A172 (cell line): ENCODE results near the gene SUFU. TPM values are rescaled to one million over a fixed set of nuclear protein-coding genes. Genes with fewer than 3 reads are reported as not detected.

Experiments
- DNase-seq: peaks from one replicate; pipeline ENCODE4 v3.0.0-alpha.2; 2015; ENCODE audit warnings: low spot score
- total RNA-seq: library from RNA; depleted of rRNA; stranded (reverse); fragments of >200 nt; shearing (Covaris generic); gene quantifications from 2 replicates; pipeline ENCODE4 v1.2.3, GENCODE V29; 2014

Gene SUFU
- total RNA-seq, 1 experiment from 2014 or later = 3.7 TPM

- DNase-seq = no peak
These were observed 45.8 kb downstream of the SUFU start for GRCh38 chr10:102549549-102549948.

DNA sequence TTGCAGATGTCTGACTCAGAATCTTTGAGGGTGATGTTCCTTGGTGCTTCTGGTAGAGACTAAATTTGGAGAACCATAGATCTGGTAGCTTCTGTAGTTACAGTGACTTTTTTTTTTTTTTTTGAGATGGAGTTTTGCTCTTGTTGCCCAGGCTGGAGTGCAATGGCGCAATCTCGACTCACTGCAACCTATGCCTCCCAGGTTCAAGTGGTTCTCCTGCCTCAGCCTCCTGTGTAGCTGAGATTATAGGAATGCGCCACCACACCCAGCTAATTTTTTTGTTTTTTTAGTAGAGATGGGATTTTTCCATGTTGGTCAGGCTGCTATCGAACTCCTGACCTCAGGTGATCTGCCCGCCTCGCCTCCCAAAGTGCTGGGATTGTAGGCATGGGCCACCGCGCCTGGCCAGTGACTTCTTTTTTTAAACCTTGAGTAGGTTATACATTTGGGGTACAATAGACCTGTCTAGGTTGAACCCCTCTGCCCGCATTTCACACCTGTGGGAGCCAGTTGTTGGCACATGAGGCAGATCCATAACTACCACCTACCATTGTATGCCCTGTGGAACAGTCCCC lies 47.0 kb downstream of the SUFU start:
- DNase-seq = no peak

- no peak for DNase-seq
These were observed 48.8 kb downstream of the SUFU start for GRCh38 chr10:102552533-102552932.

DNA sequence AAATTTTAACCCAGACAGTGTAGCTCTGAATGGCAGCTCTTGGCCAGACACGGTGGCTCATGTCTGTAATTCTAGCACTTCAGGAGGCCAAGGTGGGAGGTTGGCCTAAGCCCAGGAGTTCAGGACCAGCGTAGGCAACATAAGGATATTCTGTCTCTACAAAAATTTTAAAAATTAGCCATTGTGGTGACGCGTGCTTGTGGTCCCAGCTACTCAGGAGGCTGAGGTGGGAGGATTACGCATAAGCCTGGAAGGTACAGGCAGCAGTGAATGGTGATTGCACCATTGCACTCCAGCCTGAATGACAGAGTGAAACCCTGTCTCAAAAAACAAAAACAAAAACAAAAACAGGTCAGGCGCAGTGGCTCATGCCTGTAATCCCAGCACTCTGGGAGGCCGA lies 50.0 kb downstream of the SUFU start:
- DNase-seq = no peak

- no peak for DNase-seq
These were observed 50.8 kb downstream of the SUFU start for GRCh38 chr10:102554531-102554930.

- peak; percentile 54 for DNase-seq
These were observed 52.1 kb downstream of the SUFU start for GRCh38 chr10:102555781-102556328.

- DNase-seq = no peak
These were observed 53.8 kb downstream of the SUFU start for GRCh38 chr10:102557569-102557968.

DNA sequence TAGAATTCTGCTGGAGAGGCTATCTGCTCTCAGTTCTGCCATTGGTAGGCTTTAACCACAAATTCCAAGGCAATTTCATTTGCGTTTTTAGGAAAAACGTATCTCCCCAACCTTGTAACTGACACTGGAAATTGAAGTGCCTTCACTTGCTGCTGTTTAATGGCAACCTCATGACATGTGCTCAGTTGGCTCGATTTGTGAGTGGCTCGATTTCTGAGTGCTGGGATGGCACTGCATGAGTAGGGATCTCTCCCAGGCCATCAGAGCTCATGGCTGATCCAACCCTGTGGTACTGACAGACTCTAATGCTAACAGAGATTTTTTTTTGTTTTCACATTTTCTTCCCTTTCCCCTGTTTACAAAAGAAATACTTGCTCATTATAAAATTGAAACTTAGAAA lies 56.0 kb downstream of the SUFU start:
- DNase-seq = no peak

DNA sequence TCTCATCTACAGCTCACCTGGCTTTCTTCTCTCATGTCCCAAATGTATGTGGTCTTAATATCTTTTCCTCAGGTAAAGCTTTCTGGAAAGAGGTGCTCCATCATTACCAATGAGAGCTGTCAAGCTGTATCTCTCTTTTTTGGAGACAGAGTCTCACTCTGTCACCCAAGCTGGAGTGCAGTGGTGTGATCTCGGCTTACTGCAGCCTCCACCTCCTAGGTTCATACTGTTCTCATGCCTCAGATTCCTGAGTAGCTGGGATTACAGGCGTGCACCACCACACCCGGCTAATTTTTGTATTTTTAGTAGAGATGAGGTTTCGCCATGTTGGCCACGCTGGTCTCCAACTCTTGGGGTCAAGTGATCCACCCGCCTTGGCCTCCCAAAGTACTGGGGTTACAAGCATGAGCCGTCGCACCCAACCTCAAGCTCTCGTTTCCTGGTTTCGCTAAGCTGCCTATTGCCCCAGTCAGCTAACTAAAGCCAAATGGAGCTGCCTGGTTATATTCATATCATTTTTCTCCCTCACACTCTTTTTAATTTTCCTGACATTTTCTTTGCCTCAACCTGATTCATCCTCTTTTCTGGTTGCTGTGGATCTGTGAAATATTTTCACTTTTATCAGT lies 60.5 kb downstream of the SUFU start:
- no peak for DNase-seq

DNA sequence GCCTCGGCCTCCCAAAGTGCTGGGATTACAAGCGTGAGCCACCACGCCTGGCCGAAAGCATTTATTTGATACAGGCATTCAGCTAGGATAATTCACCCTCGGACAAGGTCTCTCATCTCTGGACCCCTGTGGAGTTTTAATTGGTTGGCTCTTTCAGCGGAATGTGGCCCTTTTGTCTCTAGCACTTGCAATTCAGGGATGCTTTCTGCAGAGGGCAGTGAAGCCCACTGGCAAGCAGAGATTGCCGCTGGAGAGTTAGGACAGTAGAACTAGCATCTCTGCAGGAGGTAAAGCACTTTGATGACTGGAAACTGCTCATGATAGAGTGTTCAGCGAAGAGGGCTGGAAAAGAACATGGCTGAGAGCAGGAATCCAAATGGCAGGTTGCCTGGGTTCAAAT lies 62.0 kb downstream of the SUFU start:
- no peak for DNase-seq

GRCh38 chr10:102578782-102579181 lies 75.0 kb downstream of the SUFU start:
- no peak for DNase-seq

DNA sequence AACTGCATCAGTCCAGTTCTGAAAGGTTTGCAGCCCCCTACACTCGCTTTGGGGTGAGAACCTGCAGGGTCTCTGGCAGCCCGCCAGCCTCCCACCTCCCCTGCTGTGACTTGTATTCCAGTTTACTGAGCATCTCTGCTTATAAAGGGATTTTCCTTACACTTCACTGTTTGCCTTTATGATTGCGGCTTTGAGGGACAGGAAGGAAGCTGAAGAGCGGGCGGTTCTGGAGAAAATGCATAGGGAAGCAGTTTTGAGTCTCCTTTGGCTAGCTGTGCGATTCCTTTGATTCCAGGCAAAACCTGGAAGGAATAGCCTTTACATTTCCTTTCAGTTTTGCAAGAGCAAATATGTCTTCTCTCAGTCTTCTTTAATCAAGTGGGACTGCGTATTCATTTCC lies 75.6 kb downstream of the SUFU start:
- DNase-seq = no peak

- DNase-seq = no peak
These were observed 76.5 kb downstream of the SUFU start for GRCh38 chr10:102580230-102580629.

GRCh38 chr10:102581401-102581800 lies 77.6 kb downstream of the SUFU start:
- no peak for DNase-seq

- DNase-seq = no peak
These were observed 78.3 kb downstream of the SUFU start for GRCh38 chr10:102581981-102582580.

- peak; percentile 88 for DNase-seq
These were observed 80.0 kb downstream of the SUFU start for GRCh38 chr10:102583435-102584417.

DNA sequence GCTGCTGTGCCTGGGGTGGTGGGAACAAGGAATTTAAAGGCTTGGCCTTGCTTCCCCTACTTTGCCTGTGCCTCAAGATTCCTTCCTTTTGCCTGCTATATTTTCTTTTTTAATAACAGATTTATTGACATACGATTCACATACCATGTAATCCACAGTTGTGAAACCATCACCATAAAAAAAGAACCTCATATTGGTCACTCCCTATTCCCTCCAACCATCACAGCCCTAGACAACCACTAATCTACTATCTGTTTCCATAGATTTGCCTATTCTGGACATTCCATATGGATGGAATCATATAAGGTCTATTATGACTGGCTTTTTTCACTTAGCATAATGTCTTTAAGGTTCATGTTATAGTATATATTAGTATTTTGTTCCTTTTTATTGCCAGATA lies 81.3 kb downstream of the SUFU start:
- DNase-seq = no peak

GRCh38 chr10:102586858-102587257 lies 83.1 kb downstream of the SUFU start:
- no peak for DNase-seq

- DNase-seq = no peak
These were observed 85.1 kb downstream of the SUFU start for GRCh38 chr10:102588875-102589274.

GRCh38 chr10:102593074-102593803 lies 89.5 kb downstream of the SUFU start:
- DNase-seq = peak; percentile 60

DNA sequence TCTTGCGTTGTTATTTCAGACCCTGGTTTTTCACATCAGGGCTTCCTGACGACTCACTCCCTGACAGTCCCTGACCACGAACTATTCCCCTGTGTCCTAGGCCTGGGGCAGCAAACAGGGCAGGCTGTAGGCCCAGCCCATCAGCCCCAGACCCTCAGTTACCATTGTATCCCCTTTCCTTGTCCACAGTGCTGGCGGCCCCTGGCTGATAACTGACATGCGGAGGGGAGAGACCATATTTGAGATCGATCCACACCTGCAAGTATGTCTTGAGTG lies 90.0 kb downstream of the SUFU start:
- DNase-seq = no peak

- DNase-seq = no peak
These were observed 91.5 kb downstream of the SUFU start for GRCh38 chr10:102595293-102595692.
